Stimulated activated CD4-positive, alpha-beta T cell treated with anti-CD3 and anti-CD28 coated beads, Interleukin-12 subunit alpha, Interleukin-12 subunit beta, amount 100 ng/mL, for 4 hours (primary cell): ENCODE results near the gene HTR3D.
"Not testable (repeated sequence)": the region's sequence is repeated elsewhere in the genome, so short reads cannot be mapped to it uniquely, and the experiment has no call there.

Experiments
- DNase-seq: peaks from one replicate; pipeline ENCODE4 v3.0.0-alpha.2; 2020

Gene HTR3D

GRCh38 chr3:184071142-184071541 lies 39.6 kb downstream of the HTR3D start:
- not testable (repeated sequence) for DNase-seq

- DNase-seq = no peak
Measured at GRCh38 chr3:184073621-184074020, 42.1 kb downstream of the HTR3D start.

GRCh38 chr3:184075901-184076300 lies 44.4 kb downstream of the HTR3D start:
- DNase-seq = no peak

GRCh38 chr3:184077881-184078280 lies 46.3 kb downstream of the HTR3D start:
- DNase-seq = no peak

GRCh38 chr3:184078851-184079250 lies 47.3 kb downstream of the HTR3D start:
- DNase-seq = no peak

GRCh38 chr3:184081116-184081830 lies 49.7 kb downstream of the HTR3D start:
- no peak for DNase-seq

GRCh38 chr3:184082034-184082433 lies 50.5 kb downstream of the HTR3D start:
- DNase-seq = no peak

GRCh38 chr3:184082465-184082864 lies 50.9 kb downstream of the HTR3D start:
- DNase-seq = no peak

- no peak for DNase-seq
Measured at GRCh38 chr3:184085389-184085852, 53.9 kb downstream of the HTR3D start.
